Neutrophil (primary cell): ENCODE measurements around the gene NYAP2.

Experiments
- H3K27ac ChIP-seq: fragments of 200-600 bp; sonication (generic); 2 replicates; pipeline ENCODE4 v1.5.1; 2016; ENCODE audit warnings: mild to moderate bottlenecking, moderate library complexity
- H3K27me3 ChIP-seq: fragments of 200-600 bp; sonication (generic); 2 replicates; pipeline ENCODE4 v1.6.0; 2016; ENCODE audit warnings: mild to moderate bottlenecking
- H3K36me3 ChIP-seq: fragments of 200-600 bp; sonication (generic); 2 replicates; pipeline ENCODE4 v1.5.1; 2017
- H3K4me1 ChIP-seq, 2 experiments: fragments of 200-600 bp in 1 of 2; sonication (generic) in 1 of 2; 1 replicate in 1 of 2; 2 replicates in 1 of 2; pipeline versions ENCODE4 v1.5.1 to v1.6.1; 2013 to 2016; ENCODE audit warnings: low read depth in 1 of 2, low read length in 1 of 2, mild to moderate bottlenecking in 1 of 2, moderate library complexity in 1 of 2; ENCODE audit not compliant: control insufficient read depth in 1 of 2, insufficient read depth in 1 of 2
- H3K4me3 ChIP-seq, 2 experiments: fragments of 200-600 bp in 1 of 2; sonication (generic) in 1 of 2; 1 replicate in 1 of 2; 2 replicates in 1 of 2; pipeline ENCODE4 v1.5.1; 2013 to 2016; ENCODE audit warnings: low read depth in 1 of 2, low read length in 1 of 2, mild to moderate bottlenecking in 1 of 2, moderate library complexity in 1 of 2
- H3K9me3 ChIP-seq: fragments of 200-600 bp; sonication (generic); 2 replicates; pipeline ENCODE4 v1.5.1; 2016
- CTCF ChIP-seq: fragments of 200-600 bp; sonication (generic); IDR thresholded peaks from 2 replicates; pipeline ENCODE4 v1.5.1; 2016; ENCODE audit warnings: antibody characterized with exemption

The NYAP2 gene

GRCh38 chr2:225399504-225399903 is at the start of gene NYAP2:
Gene NYAP2, plus strand, starts transcription at chr2:225399710. Its CDS starts 9,171 bp downstream, at chr2:225408881.
- Histone ChIP-seq H3K36me3 (no peaks in the 10 kb centered on the region), H3K4me3 (no peak within 1 kb of the TSS), H3K4me1 (no peaks in the 10 kb centered on the region), H3K27ac (no peak within 1 kb of the TSS), H3K9me3 (no peaks in the 10 kb centered on the region), H3K27me3 (no peaks in the 10 kb centered on the region)
- no peak for TF ChIP-seq CTCF

DNA sequence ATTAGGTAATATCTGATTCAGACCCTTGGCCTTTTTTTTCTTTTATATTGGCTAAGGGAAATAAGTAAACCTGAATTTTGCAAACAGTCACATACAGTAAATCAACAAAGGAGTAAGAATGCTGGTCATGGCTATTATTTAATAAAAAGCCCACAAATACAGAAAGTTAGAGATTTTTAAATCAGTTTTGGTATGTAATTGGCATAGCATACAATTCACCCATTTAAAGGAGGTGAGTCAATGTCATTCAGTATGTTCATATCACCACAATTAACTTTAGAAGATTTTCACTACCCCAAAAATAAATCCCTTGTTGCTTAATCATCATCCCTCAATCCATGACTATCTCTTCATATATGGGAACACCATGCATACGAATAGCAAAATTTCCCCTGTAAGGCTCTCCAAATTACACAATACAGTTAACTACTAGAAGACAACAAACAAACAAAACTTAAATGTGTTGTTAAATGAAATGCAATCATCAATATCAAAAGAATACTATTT is 45.9 kb upstream of the NYAP2 start:
- Histone ChIP-seq H3K36me3 (no peaks in the 10 kb centered on the region), H3K4me3 (no peak overlapping the region), H3K27ac (no peak overlapping the region), H3K9me3 (no peaks in the 10 kb centered on the region), H3K27me3 (no peaks in the 10 kb centered on the region), H3K4me1 (no peaks in the 10 kb centered on the region)
- TF ChIP-seq CTCF, result no peak

- no peak for TF ChIP-seq CTCF
- Histone ChIP-seq H3K4me1 (no peaks in the 10 kb centered on the region), H3K36me3 (no peaks in the 10 kb centered on the region), H3K27ac (no peak overlapping the region), H3K27me3 (no peaks in the 10 kb centered on the region), H3K9me3 (no peaks in the 10 kb centered on the region), H3K4me3 (no peak overlapping the region)
Measured at GRCh38 chr2:225354281-225354774, 45.2 kb upstream of the NYAP2 start.

DNA sequence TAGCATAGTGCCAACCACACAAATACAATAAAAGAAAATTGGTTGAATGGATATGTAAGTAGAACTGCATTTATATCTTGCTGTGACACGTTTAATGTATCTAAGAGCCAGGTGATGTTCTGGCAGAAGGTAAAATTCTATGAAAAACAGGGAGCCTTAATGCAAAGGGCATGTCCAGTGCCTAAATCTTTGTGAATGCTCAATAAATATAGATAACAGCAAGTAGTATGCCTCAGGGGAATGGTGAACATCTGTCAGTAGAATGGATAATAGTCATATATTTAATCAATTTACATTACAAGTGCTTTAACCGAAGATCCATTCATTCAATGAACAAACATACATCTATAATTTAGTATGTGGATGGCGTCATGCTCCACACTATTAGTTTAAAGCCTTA is 43.7 kb upstream of the NYAP2 start:
- H3K4me1 ChIP-seq, result no peaks in the 10 kb centered on the region
- H3K27me3 ChIP-seq, result no peaks in the 10 kb centered on the region
- no peak overlapping the region for H3K27ac ChIP-seq
- no peak overlapping the region for H3K4me3 ChIP-seq
- no peaks in the 10 kb centered on the region for H3K9me3 ChIP-seq
- H3K36me3 ChIP-seq, result no peaks in the 10 kb centered on the region
- no peak for TF ChIP-seq CTCF

DNA sequence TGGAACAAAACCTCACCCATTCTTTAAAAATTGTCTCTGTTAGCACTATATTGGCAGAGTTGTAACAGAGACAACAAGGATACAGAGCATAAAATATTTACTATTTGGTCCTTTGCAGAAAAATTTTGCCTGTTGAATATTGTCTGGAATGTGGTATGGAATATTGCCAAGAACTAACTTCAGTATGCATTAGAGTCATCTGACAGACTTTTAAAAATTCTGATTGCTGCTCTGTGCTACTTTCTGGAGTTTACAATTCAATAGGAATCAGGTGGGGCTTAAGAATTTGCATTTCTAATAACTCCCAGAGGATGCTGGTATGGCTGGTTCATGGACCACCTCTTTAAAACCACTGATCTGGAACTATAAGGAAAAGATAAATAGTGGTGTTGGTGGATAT is 32.8 kb upstream of the NYAP2 start:
- Histone ChIP-seq H3K4me3 (no peak overlapping the region), H3K27me3 (no peaks in the 10 kb centered on the region), H3K36me3 (no peaks in the 10 kb centered on the region), H3K27ac (no peak overlapping the region), H3K9me3 (no peaks in the 10 kb centered on the region), H3K4me1 (no peaks in the 10 kb centered on the region)
- no peak for TF ChIP-seq CTCF

- no peaks in the 10 kb centered on the region for H3K27me3 ChIP-seq
- no peak for TF ChIP-seq CTCF
- no peak overlapping the region for H3K4me3 ChIP-seq
- no peak overlapping the region for H3K27ac ChIP-seq
- H3K36me3 ChIP-seq, result no peaks in the 10 kb centered on the region
- H3K4me1 ChIP-seq, result no peaks in the 10 kb centered on the region
- no peaks in the 10 kb centered on the region for H3K9me3 ChIP-seq
Measured at GRCh38 chr2:225367482-225367881, 32.0 kb upstream of the NYAP2 start.
